Parathyroid adenoma (tissue), 2 donors: ENCODE results near the gene GSTK1.

Experiments
- H2AFZ ChIP-seq: fragments of 300-600 bp; sonication (generic); one replicate; pipeline ENCODE4 v1.7.0; 2017; ENCODE audit warnings: antibody characterized with exemption, mild to moderate bottlenecking
- H3K27ac ChIP-seq: fragments of 300-600 bp; sonication (generic); one replicate; pipeline ENCODE4 v1.7.0; 2017
- H3K27me3 ChIP-seq: fragments of 300-600 bp; sonication (generic); one replicate; pipeline ENCODE4 v1.7.0; 2017; ENCODE audit warnings: low read length; ENCODE audit not compliant: control insufficient read depth, insufficient read depth
- H3K36me3 ChIP-seq: fragments of 300-600 bp; sonication (generic); one replicate; pipeline ENCODE4 v1.7.0; 2017; ENCODE audit warnings: low read length; ENCODE audit not compliant: control insufficient read depth, insufficient read depth
- H3K4me1 ChIP-seq: fragments of 300-600 bp; sonication (generic); one replicate; pipeline ENCODE4 v1.7.0; 2017; ENCODE audit warnings: control low read depth
- H3K4me2 ChIP-seq: fragments of 300-600 bp; sonication (generic); one replicate; pipeline ENCODE4 v1.7.0; 2017; ENCODE audit warnings: low read length
- H3K4me3 ChIP-seq: fragments of 300-600 bp; sonication (generic); one replicate; pipeline ENCODE4 v1.7.0; 2017; ENCODE audit warnings: low read depth, low read length
- H3K79me2 ChIP-seq: fragments of 300-600 bp; sonication (generic); one replicate; pipeline ENCODE4 v1.7.0; 2017; ENCODE audit warnings: control low read depth
- H3K9ac ChIP-seq: fragments of 300-600 bp; sonication (generic); one replicate; pipeline ENCODE4 v1.7.0; 2017; ENCODE audit warnings: mild to moderate bottlenecking
- H3K9me3 ChIP-seq: fragments of 300-600 bp; sonication (generic); one replicate; pipeline ENCODE4 v1.7.0; 2017; ENCODE audit warnings: low read length; ENCODE audit not compliant: control insufficient read depth
- CTCF ChIP-seq: fragments of 300-600 bp; sonication (generic); IDR thresholded peaks from one replicate; pipeline ENCODE4 v1.7.0; 2017; ENCODE audit warnings: antibody characterized with exemption, mild to moderate bottlenecking
- donor health status: primary hyperparathyroidism.

GSTK1 gene

GRCh38 chr7:143225047-143225446, 38.2 kb upstream of the GSTK1 start:
- Histone ChIP-seq H3K36me3 (no peaks in the 10 kb centered on the region), H2AFZ (no peak overlapping the region)

GRCh38 chr7:143227806-143228205, 35.4 kb upstream of the GSTK1 start:
- no peak for TF ChIP-seq CTCF
- Histone ChIP-seq H2AFZ (no peak overlapping the region), H3K4me3 (no peak overlapping the region), H3K9me3 (no peaks in the 10 kb centered on the region), H3K36me3 (no peaks in the 10 kb centered on the region), H3K79me2 (no peaks in the 10 kb centered on the region), H3K4me2 (no peak overlapping the region), H3K27me3 (no peaks in the 10 kb centered on the region), H3K9ac (no peak overlapping the region), H3K4me1 (no peaks in the 10 kb centered on the region), H3K27ac (no peak overlapping the region)

More at GRCh38 chr7:143225047-143225446, 38.2 kb upstream of the GSTK1 start:
- Histone ChIP-seq H3K79me2 (no peaks in the 10 kb centered on the region), H3K27me3 (no peaks in the 10 kb centered on the region), H3K27ac (no peak overlapping the region), H3K9ac (no peak overlapping the region), H3K4me2 (no peak overlapping the region), H3K4me1 (no peaks in the 10 kb centered on the region), H3K9me3 (no peaks in the 10 kb centered on the region), H3K4me3 (no peak overlapping the region)
- TF ChIP-seq CTCF: no peak

- Histone ChIP-seq H3K9ac (no peak overlapping the region), H3K27ac (no peak overlapping the region)
- TF ChIP-seq CTCF: no peak
These were observed 34.0 kb upstream of the GSTK1 start for GRCh38 chr7:143229054-143229790.

GRCh38 chr7:143230602-143231457, 32.4 kb upstream of the GSTK1 start:
- Histone ChIP-seq H3K27me3 (no peaks in the 10 kb centered on the region), H3K4me3 (no peak overlapping the region), H3K4me1 (no peaks in the 10 kb centered on the region), H3K9ac (no peak overlapping the region), H3K4me2 (no peak overlapping the region), H3K27ac (no peak overlapping the region), H3K79me2 (no peaks in the 10 kb centered on the region), H3K9me3 (no peaks in the 10 kb centered on the region), H2AFZ (no peak overlapping the region), H3K36me3 (no peaks in the 10 kb centered on the region)
- TF ChIP-seq CTCF: no peak

More at GRCh38 chr7:143229054-143229790, 34.0 kb upstream of the GSTK1 start:
- H3K79me2 ChIP-seq: no peaks in the 10 kb centered on the region
- H2AFZ ChIP-seq: no peak overlapping the region
- no peak overlapping the region for H3K4me3 ChIP-seq
- no peaks in the 10 kb centered on the region for H3K36me3 ChIP-seq
- no peaks in the 10 kb centered on the region for H3K9me3 ChIP-seq
- no peak overlapping the region for H3K4me2 ChIP-seq
- no peaks in the 10 kb centered on the region for H3K27me3 ChIP-seq
- H3K4me1 ChIP-seq: no peaks in the 10 kb centered on the region
